ENCODE results near the gene VSIG10.

DNA sequence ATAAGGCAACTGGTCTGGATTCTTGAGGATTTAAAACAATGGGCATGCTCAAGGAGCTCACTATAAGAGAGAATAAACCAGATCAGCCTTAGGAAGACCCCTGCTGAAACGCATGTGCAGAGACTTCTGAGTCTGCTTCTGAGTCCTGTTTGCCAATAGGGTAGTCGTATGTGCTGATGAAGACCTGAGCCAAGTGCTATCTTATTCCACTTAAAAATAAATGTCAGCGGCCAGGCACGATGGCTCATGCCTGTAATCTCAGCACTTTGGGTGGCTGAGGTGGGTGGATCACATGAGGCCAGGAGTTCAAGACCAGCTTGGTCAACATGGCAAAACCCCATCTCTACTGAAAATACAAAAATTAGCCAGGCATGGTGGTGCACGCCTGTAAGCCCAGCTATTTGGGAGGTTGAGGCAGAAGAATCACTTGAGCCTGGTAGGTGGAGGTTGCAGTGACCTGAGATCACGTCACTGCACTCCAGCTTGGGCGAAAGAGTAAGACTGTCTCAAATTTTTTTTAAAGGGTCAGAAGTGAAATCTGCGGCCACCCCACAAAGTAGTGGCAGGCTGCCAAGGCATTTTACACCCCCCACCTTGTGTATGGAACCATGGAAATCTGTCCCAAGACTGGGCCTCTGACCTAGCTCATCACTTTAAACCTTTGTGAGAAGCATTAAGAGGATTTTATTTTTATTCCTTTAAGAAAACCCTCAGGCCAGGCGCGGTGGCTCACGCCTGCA, 67.0 kb downstream of the VSIG10 start:
- TF ChIP-seq POLR2AphosphoS5 (IDR thresholded peaks at IDR 0.05) (no peak), CTCF (IDR thresholded peaks at IDR 0.05) (no peak)
